T follicular helper cell (primary cell): ENCODE data around the gene PTPN9.
A peak's percentile ranks its signal among the peaks of the same experiment; 100 is the strongest.
"Not testable (repeated sequence)": the region's sequence is repeated elsewhere in the genome, so short reads cannot be mapped to it uniquely, and the experiment has no call there.

Experiments
- DNase-seq: peaks from one replicate; pipeline ENCODE4 v3.0.0-alpha.2; 2020; ENCODE audit warnings: low read depth
- total RNA-seq, 2 experiments: gene quantifications; one replicate each; lab custom pipeline; 2026; lab: John Stamatoyannopoulos, UW

PTPN9 gene
- total RNA-seq = 30.5 to 38.5 reads per million in 2 experiments

DNA sequence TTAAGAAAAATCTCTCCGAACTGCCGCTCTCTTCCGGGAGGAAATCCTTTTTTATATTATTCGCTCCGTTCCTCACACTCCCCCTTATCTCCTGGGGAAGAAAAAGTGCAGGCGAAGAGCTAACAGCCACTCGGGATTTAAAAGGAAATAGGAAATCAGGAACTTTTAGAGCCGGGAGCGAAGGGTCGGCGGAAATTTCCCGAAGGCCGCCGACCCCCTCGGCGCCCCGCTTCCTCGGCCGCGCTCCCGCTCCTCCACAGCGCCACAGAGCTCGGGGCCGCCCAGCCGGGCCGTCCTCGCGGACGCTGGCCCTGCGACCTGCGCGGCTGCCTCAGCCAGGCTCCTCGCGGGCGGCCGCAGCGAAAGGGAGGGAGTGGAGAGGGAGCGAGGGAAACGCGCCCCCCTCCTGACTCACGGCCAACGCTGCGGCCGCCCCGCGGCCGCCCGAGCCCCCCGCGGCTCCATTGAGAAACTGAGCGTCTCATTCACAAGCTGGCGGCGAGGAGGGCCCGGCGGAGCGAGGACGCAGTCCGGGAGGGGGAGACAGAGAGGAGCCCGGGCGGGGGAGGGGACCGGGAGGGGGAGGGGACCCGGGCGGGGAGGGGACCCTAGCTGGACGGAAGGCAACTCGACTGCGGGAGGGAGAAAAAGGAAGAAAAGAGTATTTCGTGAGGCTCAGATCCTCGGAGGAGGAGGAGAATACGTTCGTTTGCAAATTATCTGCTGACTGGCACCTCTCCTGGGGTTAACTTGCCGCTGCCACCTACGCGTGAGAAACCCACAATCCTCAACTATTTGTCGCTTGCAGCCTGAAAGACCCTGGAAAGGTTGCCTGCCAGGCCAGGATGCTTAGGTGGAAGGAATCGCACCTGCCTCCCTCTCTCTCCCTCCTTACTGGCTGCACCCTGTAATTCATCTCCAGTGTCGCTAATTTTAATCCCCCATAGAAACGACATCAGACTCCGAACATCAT lies at the start of gene PTPN9:
Gene PTPN9 (minus strand): TSS at position 368 of the 973 bp plus-strand sequence. CDS start 539 bp downstream, outside the sequence.
- DNase-seq = peak; percentile 54

DNA sequence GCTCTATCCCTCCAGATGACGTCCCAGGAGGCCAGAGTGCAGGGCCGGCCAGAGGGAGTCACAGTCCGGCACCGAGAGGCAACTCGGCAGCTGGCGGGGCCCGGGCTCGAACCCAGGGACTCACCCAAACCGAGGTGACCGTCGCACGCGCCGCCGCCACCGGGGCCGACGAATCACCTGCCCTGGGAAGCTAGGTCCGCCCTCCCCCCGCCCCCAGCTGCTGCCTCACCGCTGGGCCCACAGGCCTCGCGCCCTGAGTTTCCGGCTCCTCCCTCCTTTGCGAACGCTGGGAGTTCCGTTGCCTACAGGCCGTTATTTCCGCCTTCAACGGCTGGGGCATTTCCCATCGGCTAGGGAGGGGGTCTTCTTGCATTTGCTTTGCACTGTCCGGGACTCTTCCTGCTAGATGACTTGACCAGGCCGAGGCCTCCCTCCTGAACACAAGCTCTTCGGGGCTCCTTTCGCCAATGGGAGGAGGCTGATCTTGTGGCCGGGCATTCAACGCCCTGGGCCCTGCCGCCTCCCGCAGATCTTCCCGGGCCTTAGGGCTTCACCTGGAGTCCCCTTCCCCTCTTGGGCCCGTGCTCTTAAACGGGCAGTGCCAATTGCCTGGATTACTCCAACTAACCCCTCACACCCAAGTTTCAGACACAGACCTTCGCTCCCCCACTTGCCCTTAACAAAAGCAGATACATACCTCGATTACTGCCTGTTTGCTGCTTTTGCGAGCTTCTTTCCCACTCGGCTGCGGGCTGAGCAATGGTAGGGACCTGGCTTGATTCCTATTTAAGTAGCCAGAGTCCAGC lies 46.6 kb upstream of the PTPN9 start, which contains the start of gene SNUPN:
Gene SNUPN (minus strand): TSS at position 184 of the 806 bp plus-strand sequence. CDS start 4,674 bp downstream, outside the sequence.
- DNase-seq = peak; percentile 86

DNA sequence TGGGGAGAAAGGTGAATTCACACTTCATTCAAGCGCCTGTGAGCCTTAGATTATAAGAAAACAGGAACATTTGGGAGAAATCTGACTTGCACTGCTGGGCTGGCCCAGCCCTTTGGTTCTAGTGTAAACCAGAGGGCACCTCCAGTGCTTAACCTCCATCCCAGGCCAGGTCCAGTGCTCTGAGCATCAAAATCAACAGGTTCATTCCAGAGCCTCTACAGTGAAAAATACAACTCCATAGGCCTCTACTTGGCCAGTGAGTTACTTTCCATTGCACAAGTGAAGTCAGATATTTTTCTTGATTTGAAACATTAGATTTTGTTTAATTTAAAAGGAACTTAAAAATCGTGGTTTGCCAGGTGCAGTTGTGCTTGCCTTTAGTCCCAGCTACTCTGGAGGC lies 43.4 kb upstream of the PTPN9 start:
- no peak for DNase-seq

DNA sequence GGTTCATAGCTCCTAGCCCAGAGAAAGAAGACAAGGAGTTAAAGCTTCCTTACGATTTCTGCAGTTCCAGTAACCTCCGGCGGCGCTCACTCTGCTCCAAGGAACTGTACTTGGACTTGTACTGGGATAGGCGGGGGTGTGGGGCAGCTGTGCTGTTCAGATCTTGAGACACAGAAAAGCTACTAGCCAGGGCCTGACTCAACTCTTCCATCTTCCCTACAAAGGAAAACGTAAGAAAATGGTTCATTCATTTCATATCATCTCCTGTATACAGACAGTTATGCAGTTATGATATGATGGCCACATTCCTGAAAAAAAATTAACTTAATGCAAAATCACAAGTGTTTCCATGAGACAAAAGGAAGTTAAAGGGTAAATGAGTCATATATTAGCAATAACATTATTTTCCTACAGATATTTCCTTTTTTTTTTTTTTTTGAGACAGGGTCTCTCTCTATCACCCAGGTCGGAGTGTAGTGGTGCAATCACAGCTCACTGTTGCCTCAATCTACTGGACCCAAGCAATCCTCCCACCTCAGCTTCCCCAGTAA lies 41.8 kb upstream of the PTPN9 start:
- no peak for DNase-seq

DNA sequence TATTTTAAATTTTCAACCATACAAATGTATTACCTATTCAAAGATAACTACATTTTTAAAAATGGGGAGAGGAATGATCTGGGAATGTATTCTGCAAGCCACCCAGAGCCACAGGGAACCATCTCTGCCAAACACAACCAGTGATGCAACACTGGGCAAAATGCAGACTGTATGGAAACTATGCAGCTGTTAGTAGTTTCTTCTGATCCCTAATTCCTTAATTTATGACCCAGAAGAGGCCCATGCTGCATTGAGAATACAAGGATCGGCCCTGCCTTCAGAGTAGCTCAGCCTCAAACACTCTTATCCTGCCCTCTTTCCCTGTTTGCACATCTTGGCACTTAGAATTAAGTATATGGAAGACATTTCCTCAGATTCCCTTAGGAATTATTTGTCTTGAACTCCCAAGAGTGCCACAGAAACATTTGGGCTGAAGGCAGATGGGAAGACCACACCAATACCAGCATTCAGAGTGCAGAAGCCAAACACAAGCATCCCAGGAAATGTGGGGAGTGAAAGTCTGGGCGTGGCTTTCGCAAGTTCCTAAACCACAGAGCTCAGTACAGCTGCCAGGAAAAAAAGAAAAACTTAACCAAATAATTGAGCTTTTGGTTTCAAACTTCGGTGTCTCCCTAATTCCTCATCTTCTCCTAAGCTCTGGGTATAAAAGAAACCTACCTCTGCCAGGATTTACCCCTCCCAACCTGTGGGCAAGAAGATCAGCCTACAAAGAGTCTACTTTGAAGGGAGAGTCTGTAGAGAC lies 41.1 kb upstream of the PTPN9 start:
- no peak for DNase-seq

DNA sequence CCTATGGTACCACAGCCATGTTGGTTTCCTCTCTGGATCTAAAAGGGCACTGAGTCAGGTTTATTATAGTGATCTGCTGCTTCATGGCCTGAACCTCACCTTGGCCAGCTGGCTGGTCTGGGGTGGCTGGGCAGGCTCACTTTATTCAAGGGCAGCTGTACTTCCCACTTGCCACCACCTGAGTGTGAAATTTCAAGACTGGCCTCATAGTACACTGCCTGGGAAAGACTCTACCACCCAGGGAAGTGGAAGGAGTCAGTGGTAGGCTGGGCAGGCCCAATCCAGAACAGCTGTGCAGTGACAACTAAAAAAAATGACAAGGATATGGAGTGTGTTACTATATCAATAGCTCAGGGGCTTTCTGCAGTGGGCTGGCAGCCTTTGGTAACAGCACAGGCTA lies 37.7 kb upstream of the PTPN9 start:
- no peak for DNase-seq

DNA sequence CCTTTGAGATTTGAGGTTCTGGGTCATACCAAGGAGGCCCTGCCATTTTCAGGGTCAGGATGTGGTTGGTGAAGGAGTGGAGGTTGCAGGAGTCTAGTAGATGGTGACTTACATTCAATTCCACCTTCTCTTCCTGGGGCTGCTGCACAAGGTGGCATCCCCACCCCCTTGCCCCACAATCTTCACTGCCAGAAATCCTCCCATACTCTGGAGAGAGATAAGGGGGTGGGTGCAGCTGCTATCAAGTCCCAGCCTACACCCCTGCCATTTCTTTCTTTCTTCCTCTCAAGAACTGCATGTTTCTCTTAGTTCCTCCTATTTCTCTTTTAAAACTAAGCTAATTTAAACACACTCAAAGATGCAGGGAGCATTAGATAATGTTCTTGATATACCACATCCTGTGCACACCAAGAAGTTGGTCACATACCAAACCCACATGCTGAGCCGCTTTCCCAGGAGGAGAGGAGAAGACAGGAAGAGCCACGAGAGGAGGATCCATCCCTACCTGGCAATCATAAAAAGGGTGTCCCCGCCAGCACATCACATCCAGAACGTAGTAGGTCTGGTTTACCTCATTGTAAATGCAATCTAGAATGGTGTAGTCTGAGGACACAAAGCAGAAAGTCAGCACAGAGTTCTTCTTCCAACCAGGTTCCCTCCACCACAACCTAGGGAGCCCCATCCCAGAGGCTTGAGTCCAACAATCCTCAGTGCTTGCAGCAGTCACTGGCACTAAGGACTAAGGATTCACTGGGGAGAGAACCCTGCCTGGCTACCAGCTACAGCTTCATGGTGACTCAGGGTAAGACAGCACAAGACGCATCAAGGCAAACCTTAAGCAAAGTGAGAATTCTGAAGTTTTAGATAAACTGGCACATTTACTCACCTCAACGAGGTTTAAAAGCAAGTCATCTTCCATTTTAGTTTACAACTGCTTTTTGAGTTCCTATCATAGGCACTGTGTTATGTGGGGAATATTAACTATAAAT lies 27.9 kb upstream of the PTPN9 start:
- DNase-seq = no peak

DNA sequence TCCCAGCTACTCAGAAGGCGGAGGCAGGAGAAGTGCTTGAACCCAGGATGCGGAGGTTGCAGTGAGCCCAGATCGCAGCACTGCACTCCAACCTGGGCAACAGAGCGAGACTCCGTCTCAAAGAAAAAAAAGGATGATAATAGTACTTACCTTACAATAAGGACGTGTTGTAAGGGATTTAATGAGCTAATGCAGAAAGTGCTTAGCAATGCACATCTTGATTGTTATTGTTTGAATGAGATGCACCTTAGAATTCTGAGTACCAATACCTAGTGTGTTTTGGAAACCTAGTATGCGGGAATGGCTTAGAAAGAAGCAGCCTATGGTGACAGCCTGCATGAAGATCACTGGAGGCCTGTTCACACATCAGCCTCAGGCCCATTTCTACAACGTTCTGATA lies 26.9 kb upstream of the PTPN9 start:
- DNase-seq = no peak

DNA sequence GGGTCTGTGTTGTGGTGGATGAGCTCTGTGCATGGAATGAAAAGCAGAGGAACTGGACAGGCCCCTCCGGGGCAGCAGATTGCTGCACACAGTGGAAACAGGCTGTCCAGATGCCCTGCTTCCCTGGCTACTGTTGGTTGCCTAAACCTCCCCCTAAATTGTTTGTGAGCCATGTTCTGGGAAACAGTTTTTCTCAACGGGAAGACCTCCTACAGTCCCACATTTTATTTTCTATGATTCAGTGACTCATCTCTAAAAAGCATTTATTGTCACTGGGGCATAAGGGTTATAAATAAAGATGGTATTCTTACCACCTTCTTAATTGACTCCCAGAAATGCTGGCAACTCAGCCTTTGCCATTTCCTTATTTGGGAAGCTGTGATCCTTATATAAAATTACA lies 20.3 kb upstream of the PTPN9 start:
- no peak for DNase-seq

DNA sequence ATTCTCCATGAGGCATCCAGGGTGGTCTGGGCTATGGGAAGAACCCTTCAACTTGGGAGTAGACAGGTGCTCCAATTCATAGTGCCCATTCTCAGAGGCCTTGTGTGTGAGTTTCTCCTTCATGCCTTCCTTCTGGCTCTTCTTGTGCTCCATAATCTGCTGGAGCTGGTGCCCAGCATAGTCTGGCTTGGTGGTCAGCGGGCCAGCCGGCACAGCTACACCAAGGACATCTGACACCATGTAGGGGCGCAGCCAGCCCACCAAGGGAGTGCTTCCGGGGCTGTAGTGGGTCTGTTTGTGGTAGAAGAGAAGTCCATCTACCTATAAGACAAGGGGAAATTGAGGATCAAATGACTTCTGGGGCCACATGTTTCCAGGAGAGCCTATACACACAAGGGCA lies 19.2 kb upstream of the PTPN9 start:
- no peak for DNase-seq

DNA sequence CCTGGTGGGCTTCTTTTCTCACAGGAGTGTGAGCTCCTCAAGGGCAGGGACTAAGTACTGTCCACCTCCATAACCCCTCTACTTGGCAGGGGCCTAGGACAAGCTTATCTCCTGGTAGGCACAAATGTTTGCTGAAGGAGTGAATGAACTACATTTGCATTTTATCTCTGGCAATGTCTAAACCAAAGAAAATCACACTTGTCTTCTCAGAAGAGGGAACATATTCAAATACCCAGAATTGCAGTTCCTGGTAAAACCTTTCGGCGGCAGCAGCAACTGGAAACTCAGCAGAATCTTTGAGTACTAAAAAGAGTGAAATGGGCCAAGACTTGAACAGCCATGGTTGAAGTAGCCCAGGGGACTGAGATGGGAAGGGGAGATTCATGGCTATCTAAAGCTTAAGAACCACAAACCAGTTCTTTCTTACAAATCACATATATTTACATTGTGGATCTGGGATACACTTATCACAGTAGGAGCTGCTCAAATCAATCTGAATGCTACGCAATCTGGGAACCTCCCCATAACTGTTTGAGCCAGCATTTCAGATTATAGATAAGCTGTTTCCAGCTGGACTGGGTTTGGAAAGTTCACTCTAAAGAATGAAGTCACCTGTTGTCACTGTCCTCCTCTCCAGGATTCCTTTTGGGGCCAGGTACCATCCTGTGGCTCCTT lies 18.7 kb upstream of the PTPN9 start:
- no peak for DNase-seq

DNA sequence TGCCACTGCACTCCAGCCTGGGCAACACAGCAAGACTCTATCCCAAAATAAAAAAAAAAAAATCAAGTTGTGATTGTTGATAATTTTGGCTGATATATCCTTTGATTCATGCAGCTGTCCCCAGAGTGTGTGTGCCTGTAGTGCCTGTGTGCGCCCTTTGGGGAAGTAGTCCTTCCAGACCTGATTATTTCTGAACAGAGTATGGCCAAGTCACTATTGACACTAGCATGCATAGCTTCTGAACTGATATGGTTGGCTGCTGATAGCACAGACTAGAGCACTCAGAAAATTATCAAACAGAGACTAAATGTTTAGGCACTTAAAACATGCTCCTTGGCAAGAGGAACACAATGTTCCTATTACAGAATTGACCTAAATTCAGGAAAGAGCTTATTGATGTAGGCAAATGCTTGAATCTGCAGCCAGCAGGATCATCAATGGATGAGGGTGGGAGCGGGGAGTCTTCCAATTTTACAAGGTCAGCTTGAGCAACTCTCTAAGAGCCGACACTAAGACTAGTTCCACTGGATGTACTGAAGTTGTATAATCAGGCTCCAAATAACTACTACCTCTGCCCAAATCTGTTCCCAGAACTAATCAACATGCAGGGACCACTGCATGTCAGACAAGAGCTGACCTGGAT lies 17.7 kb upstream of the PTPN9 start:
- DNase-seq = no peak

DNA sequence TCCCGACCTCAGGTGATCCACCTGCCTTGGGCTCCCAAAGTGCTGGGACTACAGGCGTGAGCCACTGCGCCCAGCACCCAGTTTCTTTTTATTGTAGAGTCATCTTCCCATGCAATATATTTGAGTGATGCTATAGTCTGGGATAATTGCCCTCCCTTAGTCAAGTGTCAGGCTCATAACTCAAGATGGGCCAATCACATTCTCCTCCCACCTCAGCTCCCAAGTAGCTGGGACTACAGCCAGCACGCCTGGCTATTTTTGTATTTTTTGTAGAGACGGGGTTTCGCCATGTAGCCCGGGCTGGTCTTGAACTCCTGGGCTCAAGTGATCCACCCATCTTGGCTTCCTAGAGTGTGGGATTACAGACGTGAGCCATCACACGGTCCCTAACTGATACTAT lies 15.2 kb upstream of the PTPN9 start:
- DNase-seq = no peak

DNA sequence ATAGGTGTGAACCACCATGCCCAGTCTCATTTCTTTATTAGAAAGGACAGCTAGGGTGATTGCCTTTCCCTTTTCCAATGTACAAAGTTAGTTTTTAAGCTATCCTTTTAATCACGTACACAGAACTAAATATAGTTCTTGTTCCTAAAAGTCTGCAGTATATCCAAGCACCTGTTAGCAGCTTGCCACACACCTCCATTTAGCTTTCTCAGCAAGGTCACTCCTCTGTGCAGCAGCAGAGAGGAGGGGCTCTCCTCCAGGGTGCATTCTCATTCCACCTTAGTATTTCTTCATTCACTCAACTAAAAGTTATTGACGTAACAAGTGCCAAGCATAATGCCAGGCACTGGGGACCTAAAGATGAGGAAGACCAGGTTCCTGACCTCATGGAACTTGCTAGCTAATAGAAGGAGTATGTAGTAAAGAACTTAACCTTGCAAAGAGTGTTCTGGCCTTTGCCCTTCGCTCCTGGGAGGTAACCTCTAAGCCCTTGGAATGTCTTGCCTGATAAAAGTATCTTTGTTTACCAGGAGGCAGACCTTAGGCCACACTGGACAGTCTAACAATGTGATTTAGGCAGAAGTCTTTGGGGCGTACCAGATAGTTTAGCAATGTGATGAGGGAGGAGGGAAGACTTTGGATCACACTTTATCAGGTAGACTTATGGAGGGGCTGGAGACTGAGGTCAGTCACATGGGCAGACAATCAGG lies 12.7 kb upstream of the PTPN9 start:
- no peak for DNase-seq

DNA sequence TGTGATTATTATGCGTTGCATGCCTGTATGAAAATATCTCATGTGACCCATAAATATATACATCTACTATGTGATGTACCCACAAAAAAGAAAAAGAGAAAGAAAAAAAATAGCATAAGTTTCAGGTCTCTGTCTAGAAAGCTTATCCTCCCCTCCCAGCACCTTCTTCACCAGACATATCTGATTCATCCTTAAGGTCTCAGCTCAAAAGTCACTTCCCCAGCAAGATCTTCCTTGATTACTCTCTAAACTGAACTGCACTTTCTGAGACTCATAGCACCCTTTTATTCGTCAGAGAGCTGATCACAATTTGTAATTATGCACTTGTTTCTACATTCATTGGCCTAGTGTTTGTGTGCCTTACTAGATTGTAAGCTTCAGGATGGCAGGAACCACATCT lies 11.1 kb upstream of the PTPN9 start:
- DNase-seq = no peak

DNA sequence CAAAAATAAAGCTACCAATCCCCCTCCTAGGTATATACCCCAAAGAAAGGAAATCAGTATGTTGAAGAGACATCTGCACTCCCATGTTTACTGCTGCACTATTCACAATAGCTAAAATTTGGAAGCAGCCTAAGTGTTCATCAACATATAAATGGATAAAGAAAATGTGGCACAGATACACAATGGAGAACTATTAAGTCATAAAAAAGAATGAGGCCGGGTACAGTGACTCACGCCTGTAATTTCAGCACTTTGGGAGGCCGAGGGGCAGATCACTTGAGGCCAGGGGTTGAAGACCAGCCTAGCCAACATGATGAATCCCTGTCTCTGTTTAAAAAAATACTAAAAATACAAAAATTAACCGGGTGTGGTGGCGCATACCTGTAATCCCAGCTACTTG lies 10.0 kb upstream of the PTPN9 start:
- DNase-seq = no peak

DNA sequence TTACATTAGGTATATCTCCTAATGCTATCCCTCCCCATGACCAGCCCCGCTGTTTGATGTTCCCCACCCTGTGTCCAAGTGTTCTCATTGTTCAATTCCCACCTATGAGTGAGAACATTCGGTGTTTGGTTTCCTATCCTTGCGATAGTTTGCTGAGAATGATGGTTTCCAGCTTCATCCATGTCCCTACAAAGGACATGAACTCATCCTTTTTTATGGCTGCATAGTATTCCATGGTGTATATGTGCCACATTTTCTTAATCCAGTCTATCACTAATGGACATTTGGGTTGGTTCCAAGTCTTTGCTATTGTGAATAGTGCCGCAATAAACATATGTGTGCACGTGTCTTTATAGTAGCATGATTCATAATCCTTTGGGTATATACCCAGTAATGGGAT lies 7.3 kb upstream of the PTPN9 start:
- DNase-seq = not testable (repeated sequence)

DNA sequence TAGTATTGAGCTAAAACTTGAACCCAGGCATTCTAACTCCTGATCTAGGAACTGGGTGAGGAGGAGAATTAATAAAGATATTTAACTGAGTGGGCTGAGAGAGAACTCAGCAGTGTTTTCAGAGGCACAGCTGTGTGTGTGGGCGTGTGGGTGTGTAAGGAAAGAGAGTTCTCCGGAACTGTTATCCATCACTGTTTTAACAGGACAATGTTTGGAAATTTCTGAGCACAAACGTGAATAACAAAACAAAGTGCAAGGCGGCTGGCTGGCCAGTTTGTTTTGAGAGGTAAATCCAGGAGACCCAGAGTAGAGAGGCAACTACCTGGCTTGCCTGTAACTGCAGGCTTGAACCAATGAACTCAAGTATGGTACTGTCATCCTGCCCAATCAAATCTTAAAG lies 5.0 kb upstream of the PTPN9 start:
- DNase-seq = no peak

DNA sequence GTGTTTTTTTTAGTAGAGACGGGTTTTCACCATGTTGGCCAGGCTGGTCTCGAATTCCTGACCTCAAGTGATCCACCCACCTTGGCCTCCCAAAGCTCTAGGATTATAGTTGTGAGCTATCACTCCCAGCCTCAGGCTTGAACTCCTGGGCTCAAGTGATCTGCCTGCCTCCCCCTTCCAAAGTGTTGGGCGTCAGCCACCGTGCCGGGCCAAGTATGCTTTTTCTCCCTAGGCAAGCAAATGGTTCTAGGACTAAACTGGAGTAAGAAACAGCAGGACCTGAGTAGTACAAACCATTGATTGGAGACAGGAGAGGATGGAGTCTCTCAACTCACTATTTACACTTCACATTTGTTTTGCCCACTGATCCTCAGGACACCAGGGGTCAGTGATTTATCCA lies 4.6 kb upstream of the PTPN9 start:
- DNase-seq = no peak
